GM20431 (cell line): Measurements from ENCODE around the gene STAM.
"Not testable (repeated sequence)": the region's sequence is repeated elsewhere in the genome, so short reads cannot be mapped to it uniquely, and the experiment has no call there.

Experiments
- in situ Hi-C: fragments of 300-500 bp; cut with MseI, MboI; formaldehyde crosslinking; loops from one replicate; pipeline ENCODE4 v1.15.0; 2020; ENCODE audit warnings: low sequenced_read_pairs; ENCODE audit not compliant: unreplicated experiment

STAM gene

DNA sequence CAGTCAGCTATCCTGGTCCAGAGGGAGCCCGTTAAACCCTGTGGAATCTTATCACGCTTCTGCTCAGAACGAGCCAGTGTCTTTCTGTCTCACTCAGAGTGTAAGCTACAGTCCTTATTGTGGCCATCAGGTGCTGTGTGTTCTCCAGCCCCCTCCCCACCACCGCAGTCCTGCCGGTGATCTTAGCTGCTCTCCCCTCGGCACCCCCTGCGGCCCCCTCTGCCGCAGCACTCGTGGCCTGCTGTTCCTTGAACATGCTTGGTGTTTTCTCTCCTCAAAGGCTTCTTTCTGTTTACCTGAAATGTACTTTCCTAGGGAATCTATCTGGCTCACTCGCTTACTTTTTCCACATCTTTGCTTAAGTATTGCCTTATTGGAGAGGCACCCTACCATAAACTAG lies 69.8 kb downstream of the STAM start:
- in situ Hi-C loops, result no loop called here

DNA sequence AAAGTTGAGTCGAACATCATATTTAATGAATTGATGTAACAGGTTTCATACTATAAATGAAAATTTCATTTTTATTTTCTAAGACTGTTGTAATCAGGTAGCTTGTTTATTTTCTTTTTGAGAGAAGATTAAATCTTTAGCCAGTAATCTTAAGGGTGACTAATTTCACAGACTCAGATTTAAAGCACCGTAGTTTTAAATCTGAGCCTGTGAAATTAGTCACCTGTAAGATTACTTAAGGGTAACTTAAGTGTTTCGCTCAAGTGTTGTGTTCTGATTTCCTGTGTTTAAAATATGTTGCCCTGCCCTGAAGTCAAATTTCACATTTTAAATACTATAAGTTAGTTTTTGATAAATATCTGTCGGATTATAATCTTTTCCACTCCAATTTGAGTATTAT lies 72.2 kb downstream of the STAM start:
- in situ Hi-C loops, result no loop called here

DNA sequence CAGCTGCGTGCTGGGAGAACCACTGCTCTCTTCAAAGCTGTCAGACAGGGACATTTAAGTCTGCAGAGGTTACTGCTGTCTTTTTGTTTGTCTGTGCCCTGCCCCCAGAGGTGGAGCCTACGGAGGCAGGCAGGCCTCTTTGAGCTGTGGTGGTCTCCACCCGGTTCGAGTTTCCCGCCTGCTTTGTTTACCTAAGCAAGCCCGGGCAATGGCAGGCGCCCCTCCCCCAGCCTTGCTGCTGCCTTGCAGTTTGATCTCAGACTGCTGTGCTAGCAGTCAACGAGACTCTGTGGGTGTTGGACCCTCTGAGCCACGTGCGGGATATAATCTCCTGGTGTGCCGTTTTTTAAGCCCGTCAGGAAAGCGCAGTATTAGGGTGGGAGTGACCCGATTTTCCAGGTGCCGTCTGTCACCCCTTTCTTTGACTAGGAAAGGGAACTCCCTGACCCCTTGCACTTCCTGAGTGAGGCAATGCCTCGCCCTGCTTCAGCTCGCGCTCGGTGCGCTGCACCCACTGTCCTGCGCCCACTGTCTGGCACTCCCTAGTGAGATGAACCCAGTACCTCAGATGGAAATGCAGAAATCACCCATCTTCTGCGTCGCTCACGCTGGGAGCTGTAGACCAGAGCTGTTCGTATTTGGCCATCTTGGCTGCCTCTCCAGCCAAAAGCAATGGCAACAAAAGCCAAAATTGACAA lies 78.5 kb downstream of the STAM start:
- in situ Hi-C loops, result not testable (repeated sequence)

DNA sequence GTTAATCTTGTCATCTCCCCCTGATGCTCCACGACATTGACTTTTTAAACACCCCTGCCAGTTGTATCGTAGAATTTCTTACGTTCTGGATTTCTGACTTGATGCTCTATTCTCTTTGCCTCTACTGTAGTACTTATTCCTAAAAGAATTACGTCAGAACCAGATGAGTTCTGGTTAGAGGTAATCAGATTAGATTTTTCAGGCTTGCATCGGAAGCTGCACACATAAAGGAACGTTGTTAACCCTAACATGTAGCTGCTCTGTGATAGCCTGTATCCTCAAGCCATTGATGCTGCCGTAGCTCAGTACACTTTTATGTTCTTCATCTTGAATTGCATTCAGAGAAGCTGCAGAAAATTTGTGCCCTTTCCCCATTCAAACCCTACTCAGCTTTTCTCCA lies 81.8 kb downstream of the STAM start:
- in situ Hi-C loops, result no loop called here

DNA sequence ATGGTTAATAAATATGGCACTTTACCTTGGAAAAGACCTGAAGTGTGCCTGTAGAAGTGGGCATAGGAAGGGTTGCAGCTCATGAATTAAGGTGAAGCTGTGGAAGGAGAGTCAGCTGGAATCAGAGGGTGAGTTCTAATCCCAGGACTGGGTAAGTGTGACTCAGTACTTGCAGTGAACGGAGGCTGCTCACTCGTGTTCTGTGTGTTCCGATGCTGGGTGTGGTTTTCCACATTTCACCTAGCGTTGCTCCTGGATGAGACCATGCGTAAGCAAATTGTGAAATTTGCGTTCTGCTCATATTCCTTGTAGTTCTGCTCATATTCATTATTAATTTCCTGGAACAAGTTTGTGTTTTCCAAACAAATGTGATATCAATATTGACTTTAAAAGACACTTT lies 85.7 kb downstream of the STAM start:
- in situ Hi-C loops, result no loop called here

DNA sequence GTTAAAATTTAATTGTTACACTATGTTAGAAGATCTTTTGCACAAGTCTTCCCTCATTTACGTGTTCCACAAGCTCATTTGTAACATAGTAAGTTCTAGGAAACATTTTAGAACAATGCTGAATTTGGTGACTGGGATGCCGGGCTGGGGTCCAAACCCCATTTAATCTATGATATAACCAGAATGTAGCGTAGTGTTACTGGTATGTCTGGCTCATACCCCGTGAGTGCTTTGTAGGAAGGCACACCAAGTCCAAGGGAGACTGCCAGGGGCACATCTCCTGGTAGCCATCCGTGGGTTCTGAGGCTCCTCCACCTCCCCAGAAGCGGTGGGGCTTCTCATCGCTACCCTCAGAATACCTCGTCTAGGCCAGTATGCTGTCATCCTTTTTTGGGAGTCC lies 86.7 kb downstream of the STAM start:
- in situ Hi-C loops, result no loop called here

DNA sequence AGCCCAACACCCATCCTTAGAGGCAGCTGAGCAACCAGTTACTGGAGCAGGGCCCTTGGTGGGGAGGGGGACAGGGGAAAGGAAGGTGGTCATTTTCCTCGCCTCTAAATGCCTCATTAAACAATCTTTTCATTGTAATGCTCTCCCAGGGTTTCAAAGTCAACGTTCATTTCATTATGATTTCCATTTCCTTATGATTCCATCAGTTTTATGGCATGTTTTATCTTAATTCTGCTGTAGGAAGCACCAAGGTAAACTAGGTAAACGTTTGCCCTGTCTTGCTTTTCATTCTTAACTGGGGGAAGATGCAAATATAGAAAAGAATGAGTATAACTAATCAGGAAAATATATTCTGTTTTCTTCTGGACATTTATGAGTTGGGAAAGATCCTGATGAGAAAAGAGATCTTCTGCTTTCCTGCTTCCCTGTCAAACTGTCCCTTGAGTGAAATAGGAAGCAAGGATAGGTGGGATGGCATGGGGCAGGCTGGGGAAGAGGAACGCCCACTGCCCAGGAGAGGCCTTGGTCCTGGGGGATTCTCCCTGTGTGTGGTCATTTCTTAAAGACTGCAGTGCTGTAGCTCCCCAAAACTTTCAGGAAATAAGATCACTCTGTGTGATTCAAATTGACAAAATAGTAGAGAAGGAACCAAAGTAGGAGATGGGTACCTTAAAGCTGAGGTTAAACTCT lies 87.5 kb downstream of the STAM start:
- in situ Hi-C loops, result no loop called here

DNA sequence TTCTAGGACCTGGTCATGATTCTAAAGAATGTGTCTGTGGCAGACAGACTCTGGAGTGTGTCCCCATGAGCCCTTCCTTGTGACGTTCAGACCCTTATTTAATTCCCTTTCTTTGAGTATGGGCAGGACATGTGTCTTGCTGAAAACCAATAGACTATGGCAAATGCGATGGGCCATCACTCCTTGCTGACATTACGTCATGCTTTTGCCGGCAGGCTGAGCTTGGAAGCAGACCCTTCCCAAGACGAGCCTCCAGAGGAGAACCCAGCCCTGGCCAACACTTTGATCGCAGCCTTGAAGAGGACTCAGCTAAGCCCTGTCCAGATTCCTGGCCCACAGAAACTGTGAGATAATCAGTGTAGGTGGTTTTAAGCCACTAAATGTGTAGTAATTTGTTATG lies 89.7 kb downstream of the STAM start:
- in situ Hi-C loops, result no loop called here

DNA sequence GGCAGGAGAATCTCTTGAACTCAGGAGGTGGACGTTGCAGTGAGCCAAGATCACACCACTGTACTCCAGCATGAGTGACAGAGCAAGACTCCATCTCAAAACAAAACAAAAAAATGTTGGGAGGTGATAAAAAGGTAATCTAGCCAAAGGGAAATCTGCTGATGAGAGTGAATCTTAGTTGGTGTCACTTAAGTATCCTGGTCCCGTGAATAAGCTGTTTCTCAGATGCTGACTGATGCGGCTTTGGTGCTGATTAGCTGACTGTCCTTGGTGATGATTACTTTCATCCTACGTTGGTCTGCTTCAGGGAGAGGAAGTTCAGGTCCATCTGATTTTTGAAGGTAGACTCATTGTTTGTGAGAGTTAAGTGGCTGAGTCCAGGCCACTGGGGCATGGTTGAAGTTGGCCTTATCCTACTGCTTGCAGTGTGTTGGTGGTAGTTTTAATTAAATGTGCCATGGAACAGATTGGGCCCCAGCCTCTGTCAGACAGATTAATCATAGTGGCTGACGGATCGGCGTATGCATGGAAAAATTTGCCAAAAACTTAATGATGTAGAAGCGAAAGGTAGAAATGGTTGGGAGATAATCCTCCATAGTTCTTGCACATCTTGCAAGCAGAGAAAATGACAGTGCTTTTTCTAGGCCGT lies 90.6 kb downstream of the STAM start:
- in situ Hi-C loops, result no loop called here

DNA sequence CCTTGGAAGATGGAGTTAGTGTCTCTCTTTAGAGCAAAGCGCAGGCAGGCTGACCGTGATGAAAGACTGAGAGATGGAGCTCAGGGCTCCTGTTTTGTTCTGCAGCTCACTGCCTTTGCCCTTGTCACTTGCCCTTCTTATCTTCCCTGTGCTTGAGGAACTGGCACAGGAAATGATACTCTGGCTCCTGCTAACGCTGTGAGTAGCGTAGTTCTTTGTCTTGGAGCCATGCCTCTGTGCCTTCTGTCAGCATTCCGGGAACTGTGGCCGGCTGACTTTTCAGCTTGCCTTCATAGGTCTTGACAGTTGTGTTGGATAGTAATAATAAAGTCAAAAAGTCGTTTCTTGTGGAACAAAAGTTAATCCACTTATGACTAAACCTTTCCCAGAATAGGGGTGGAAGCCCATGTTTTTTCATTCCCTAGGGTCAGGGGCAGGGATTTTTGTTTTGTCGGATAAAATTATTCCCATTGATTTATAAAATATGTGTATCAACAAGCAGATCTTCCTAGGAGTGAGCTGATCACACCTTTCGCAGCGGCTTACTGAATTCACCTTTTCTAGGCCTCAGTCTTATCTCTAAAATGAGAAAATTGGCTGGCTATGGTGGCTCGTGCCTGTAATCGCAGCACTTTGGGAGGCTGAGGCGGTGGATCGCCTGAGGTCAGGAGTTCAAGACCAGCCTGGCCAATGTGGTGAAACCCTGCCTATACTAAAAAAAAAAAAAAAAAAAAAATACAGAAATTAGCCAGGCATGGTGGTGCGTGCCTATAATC lies 91.4 kb downstream of the STAM start:
- in situ Hi-C loops, result no loop called here

DNA sequence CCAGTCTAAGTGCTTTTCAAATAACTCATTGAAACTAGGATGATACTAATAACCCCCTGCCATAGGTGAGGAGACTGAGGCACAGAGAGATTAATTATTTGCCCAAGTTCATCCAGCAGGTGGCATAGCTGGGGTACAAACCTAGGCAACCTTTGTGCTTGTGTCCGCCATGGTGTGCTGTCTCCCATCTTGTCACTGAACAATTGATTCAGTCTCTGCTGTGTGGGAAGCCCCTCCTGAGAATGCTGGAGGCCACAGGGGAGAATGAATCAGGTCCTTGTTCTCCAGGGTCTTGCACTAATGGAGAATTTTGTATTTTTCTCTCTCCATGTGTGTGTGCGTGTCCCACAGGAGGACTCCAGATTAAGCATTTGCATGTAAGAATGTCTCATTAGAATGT lies 92.3 kb downstream of the STAM start:
- in situ Hi-C loops, result no loop called here

DNA sequence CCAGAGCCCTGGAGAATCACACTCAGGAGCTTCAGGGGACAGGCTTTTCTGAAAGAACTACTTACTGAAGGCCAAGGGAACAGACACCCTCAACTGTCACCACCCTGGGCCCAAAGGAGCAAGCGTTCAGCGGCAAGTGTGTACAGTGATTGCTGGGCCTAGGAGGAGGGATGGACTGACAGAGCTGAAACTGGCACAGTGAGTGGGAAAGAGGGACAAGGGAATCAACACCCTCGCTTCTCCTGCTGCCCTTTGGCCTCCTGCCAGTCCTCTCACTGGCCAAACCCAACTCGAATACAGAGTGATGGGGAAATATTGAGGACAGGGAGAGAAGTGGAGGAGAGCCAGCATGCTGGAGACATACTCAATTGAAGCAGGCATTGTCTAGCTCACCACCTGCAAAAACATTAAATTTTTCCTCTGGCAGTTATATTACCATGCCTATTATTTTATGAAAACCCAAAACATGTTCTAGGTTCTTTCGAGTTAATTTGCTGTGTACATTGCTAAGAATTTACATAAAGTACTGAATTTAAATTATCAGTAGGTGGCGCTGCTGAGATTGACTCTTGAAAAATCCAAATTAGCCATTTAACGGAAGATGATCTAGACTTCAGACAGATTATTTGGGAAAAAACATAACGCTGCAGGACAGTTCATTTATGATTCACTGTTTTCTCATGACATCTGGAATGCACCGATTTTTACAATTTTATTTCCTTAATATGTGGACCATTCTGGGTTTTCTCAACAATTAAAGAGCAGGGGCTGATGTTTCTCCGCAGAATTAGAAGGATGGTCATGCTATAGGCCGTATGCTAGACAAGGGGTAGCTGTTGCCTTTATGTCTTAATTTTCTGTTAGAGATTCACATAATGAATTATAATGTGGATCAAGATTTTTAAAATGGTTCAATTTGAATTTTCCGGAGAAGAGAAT lies 93.3 kb downstream of the STAM start:
- in situ Hi-C loops, result no loop called here

DNA sequence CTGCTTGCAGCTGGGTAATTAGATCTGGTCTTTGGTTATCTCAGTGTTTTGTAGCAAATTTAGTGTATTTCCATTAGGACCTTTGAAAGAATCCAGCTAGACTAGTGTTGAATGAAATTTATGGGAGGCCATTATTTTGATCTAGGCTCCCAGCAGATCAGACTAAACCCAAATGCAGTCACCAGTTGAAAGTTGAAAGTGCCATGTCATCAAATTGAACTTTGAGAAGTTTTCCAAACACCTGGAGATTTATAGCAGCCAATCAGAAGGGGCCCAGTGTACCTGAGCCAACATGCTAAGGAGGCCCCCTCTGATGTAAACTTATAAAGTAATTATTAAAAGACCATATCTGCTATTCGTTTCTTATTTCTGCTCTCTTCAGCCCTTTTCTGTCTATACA lies 96.7 kb downstream of the STAM start:
- in situ Hi-C loops, result loop anchor here (10.0 kb wide), 1 partner anchor 136 kb away; no protein-coding TSS in a partner anchor

DNA sequence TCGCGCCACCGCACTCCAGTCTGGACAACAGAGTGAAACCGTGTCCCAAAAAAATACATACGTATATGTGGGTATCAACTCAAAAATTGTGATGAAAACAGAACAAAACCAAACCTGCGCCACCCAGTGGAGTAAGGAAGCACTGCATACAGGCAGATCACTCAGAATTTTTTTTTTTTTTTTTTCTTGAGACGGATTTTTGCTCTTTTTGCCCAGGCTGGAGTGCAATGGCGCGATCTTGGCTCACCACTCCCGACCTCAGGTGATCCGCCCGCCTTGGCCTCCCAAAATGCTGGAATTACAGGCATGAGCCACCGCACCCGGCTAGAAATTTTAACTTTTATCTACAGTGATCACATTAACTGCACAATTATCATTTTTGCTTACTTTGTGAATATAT lies 99.0 kb downstream of the STAM start:
- in situ Hi-C loops, result loop anchor here (10.0 kb wide), 1 partner anchor 138 kb away; no protein-coding TSS in a partner anchor

DNA sequence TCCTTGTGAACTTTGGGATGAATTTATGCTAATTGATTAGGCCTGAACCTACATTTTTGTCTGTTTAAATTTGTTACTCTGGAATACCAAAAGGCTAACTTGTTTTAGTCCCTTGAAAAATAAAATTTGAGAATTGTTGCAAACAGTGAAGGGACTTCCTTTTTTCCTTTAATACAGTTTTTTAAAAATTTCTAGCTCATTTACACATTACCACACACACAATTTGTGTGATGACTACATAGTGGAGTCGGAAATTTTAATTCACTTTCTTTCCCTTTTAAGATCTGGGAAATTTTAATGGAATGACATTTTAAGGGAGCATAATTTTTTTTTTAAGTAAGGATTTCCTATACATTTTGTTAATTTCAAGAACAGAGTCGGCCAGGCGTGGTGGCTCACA lies 99.5 kb downstream of the STAM start:
- in situ Hi-C loops, result loop anchor here (10.0 kb wide), 1 partner anchor 139 kb away; no protein-coding TSS in a partner anchor

DNA sequence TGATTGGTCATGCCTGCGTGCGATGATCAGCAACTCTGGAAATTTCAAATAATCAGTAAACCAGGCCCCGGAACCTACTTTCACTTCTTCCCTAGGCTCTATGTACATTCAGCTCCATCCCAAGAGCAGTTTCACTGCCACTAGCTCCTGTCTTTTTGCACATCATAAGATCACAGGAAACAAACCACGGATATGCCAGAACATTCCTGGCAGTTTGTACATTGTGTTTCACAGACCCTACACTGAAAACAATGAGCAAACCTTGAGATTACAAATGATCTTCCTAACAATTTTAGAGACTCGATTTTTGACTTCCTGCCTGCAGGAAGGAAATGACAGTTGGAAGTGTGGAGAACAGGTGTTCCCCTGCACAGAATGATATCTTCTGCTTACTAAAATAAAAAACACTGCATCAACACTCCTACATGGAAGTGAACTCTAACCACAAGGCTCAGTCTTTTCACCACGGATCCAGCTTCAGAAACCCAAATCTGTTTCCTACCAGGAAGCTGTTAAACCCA lies 100.5 kb downstream of the STAM start:
- in situ Hi-C loops, result loop anchor here (10.0 kb wide), 1 partner anchor 140 kb away; no protein-coding TSS in a partner anchor

DNA sequence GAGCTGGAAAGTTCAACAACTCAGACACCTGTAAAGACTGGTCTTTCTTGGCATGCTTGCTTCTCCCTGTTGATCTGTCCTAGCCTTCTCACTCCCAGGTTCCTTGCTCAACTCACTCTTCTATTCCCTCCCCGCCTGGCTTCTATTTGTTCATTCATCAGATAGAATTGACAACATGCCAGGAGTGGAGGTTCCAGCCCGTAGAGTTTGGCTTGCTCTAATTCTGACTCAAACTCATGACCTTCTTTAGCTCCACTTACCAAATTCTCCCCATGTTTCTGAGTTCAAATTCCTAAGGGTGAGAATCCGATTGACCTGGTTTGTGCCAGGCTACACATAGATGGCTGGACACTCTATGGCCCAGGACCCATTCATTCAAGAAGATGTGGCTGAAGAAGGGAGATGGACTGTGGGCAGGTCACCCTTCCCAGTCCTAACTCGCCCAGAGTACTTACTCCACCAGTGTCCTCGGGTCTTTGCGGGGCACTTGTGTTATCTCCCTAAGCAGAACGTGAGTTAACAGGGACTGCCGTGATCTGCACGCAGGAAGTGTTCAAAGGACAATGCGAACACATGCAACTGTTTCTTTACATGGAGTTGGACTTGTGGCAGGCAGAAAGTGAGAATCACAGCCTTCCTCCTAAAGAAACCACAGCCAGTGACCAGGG lies 104.1 kb downstream of the STAM start:
- in situ Hi-C loops, result loop anchor here (10.0 kb wide), 1 partner anchor 143 kb away; no protein-coding TSS in a partner anchor

DNA sequence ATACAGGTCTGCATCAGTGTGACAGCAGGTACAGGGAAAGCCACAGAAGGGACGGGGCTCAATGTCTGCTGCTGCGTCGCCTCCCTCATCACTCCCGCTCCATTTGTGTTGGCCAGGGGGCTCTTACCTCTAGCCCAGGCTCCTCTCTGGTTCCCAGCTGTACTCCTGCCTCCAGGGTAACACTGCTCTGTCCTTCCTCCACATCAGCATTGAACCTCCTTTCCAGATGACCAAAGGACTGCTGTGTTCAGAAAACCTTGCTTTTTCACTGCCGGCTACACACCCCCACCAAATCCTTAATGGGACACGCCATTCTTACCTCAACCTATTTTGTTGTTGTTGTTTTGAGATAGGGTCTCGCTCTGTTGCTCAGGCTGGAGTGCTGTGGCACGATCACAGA lies 105.9 kb downstream of the STAM start:
- in situ Hi-C loops, result loop anchor here (10.0 kb wide), 1 partner anchor 145 kb away; no protein-coding TSS in a partner anchor
